ENCODE results near the gene DAB1.
"Not testable (repeated sequence)": the region's sequence is repeated elsewhere in the genome, so short reads cannot be mapped to it uniquely, and the experiment has no call there.

The DAB1 gene

DNA sequence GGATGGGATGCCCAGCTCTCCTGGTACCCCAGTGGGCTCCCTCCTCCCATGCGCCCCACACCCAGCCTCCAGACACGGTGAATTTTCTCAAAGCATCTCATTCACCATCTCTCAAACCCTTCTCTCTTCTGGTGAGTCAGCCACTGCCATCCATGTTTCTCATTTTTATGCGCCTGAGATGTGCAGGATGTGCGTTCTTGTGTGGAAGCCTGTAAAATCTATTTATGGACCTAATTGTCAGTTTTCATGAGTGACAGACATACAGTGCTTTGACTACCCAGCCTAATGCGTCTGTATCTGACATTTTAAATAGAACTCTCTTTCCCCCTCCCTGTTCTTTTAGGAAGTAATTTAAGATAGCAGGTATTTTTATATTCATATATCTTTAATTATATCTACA is 158.8 kb downstream of the DAB1 start:
- no peak for DNase-seq

DNA sequence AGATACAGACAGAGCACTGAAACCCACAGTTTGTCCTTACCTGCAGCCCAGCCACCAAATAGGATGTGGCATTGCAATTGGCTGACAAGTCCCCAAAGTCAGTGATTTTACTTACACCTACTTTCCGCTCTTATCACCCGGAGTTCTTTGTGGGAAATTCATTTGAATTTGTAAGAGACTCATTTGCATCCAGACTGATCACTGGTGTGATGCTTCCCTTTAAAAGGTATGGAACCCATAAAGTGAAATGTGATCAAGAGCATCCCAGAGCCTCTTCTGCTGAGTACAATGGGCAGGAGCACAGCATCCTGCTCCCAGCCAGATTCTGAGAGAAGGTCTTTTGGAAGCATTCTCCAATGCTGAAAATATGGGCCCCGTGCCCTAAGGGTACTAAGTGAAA is 161.4 kb downstream of the DAB1 start:
- no peak for DNase-seq

DNA sequence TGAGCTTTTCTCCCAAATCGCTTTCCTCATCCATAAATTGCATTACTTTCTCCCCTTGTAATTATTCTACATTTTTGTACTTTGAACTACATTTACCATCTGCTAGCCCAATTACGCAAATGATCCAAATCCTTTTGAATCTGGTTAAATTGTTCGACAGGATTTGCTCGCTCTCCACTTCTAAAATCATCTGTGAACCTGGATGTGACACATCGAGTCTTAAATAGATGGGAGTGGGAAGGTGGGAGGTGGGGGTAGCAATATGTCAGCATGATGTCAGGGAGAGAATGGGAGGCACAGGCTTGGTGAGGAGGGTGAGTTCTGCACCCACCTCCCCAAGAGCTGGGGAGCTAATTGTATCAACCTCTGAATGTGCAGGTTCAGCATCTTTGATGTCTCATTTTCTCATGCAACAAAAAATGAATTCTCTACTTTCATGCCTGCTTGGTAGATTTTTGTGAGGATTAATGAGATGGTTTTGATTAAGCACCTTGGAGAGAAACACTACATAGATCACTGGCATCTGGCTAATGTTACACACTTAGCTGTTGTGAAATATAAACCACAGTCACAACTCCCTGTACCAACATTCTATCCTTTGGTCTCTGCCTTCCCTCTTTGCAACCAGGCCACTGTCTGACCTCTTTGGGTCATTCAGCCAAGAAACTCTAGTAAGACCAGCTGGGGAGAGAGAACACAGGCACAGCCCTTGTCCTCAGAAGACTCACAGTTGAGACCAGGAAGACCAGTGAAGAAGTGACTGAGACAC is 165.1 kb downstream of the DAB1 start:
- no peak for DNase-seq

DNA sequence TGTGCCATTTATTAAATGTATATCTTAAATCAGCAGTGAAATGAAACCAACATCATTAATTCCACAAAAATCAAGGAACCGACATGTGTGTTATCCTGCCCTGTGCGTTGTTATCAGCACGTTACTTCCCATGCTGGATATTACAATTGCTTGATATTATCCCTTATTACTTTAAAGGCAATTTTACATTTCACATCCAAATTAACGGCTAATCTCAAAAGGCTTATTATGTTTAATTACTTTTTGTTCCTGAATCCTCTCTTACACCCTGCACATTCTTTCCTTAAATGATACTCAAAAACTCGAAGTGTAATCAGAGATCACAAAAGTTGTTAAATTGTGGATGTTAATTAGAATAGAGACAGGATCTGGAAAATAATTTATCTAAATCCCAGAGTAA is 167.9 kb downstream of the DAB1 start:
- no peak for DNase-seq

DNA sequence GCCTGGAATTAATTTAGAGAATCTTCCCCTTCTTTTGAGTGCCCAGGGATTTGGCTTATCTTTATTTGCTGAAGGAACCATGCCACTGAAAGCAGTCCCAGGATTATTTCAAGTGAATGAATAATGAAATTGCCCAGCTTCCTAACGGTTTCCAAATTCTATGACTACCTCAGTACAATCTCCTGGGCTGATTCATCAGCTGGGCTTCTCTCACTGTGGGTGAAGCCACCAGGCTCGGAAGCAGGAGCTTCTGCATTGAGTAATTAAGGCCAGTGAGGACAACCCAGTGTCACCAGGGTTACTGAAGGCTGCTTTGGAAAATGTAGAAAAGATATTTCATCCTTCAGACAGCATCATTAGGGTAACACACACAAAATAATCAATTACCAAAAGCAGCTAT is 169.8 kb downstream of the DAB1 start:
- no peak for DNase-seq

DNA sequence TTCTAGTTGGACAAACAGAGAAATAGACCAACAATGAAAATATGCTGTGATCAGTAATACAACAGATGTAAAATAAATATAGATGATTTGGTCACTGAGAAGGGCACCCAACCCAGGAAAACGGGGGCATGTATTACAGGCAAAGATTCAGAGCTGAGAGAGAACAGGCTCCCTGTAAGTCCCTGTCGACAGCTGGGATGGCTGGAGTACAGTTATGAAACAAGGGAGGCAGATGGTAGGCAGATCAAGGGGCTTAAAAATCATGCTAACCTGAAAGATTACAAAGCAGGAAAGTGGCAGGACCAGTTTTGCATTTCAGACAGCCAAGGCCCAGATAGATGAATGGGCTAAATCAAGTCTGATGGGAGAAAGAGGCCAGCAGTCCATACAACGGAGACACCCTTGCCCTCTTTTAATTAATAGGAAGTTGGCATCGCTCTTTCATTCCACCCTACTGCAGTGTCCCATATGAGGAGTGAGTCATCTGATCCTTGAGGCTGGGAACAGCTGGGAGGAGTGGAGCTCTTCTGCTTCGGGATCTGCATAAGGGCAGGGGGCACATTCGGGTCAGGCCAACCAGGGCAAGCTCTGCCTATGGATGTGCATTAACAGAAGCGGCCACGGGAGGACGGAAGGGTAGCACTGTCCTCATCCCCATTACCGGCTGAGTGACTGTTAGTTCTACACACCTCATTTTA is 171.1 kb downstream of the DAB1 start:
- no peak for DNase-seq

DNA sequence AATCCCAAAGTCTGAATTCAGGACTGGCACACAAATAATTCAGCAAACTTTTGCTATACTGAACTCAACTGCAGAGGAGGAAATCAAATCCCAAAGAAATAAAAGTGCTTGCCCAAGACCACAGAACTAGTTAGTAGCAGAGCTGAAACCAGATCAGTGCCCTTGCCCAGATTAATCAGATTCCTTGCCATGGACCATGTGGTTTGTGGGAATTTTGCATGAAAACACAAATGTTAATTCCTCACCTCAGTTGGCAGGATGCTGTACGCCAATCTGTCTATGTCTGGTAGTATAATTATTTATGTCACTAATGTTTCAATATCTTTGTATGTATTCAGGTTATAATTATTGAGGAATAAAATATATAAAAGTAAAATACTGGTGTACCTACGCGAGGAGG is 173.8 kb downstream of the DAB1 start:
- no peak for DNase-seq

DNA sequence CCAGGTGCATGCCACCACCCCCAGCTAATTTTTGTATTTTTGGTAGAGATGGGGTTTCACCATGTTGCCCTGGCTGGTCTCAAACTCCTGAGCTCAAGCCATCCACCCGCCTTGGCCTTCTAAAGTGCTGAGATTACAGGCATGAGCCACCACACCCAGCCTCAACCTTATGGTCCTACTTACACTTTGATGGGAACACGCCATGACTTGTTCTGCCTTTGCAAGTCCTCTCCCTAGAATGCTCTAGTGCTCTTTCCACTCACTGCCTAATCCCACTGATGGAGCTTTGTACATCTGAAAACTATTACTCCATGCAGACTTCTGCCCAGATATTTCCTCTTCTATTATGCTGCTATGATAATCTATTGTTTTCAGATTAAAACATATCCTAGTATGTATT is 174.3 kb downstream of the DAB1 start:
- no peak for DNase-seq

DNA sequence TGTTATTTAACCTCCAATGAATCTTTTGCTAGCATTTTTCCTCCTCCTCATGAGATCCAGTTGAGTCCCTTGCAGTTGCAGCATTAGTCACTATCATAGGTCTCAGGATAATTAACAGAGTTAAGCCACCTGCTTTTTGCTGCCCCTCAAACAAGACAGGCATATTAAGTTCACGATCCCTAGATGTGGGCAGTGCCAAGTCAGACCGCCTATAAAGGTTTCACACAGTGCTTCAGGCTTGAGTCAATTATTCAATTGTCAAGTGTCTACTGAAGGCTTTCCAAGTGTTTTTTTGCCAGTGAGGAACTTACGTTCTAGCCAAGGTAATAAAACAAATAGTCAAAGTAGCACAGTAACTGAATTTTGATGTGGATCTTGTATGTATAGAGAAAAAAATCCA is 175.0 kb downstream of the DAB1 start:
- no peak for DNase-seq

DNA sequence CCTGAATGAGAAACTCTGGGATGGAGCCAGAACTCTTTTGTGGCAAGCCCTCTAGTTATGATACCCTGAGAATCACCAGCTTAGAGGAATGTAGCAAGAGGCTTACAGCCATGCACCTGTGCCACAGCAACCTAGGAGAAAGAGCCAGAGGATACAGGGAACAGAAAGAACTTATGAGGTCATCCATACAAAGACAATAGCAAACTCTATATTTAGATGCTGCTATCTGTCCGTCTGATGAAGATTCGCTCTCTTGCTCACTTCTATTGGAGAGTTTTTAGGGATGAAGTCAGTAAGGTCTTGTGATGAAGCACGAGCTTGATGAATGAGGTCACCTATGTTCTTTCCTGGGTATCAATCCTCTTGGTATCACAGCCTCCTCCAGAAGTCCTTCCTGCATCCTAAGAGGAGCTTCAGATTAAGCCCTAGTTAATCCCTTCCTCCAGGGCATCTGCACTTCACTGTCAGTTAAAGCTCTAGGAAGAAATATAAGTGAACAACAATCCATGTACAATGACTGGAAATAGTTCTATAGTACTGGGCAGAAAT is 185.6 kb downstream of the DAB1 start:
- no peak for DNase-seq

DNA sequence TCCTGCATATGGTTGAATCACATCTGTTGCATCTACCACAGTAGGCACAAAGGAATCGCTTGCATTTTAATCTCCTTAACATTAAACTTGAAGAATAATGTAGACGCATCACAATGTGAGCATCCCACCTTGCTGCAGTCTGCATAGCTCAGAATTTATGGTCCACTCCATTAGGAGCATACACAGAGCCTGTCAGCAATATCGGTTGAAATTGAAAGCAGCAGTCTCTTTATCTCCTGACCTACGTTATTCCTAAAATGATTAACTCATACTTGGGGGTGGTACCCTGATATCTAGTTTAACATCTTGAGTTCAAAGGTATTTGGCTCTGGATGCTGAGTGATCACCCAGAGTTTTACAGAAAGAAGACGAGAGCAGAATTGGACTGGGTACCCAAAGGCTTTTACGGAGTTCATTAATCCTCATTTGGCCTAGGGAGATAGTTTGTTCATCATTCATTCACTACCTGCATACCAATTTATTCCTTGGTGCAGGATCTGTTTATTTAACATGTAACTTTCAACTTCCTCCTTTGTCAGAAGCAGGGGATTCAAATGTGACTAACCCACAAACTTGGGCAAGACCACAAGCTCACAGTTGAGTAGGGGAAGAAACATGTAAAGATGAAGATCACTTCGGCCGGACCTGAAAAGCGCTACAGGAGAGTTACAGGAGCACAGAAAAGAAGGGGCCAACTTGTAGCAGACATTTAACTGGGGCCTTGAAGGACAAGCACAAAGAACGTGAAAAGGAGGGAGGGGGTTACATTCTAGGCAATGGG is 187.9 kb downstream of the DAB1 start:
- no peak for DNase-seq

DNA sequence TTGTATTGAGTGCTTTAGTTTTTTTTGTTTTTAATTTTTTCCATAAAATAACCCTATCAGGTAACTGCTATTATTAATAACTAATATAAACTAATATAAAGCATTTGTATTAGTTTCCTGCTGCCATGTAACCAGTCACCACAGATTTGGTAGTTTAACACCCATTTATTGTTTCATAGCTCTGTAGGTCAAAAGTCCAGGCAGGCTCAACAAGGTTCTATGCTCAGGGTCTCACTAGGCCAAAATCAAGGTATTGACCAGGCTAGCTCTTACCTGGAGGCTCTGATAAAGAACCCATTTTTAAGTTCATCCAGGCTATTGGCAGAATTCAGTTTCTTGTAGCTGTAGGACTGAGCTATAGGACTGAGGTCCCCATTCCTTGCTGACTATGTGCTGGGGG is 189.4 kb downstream of the DAB1 start:
- DNase-seq = no peak

DNA sequence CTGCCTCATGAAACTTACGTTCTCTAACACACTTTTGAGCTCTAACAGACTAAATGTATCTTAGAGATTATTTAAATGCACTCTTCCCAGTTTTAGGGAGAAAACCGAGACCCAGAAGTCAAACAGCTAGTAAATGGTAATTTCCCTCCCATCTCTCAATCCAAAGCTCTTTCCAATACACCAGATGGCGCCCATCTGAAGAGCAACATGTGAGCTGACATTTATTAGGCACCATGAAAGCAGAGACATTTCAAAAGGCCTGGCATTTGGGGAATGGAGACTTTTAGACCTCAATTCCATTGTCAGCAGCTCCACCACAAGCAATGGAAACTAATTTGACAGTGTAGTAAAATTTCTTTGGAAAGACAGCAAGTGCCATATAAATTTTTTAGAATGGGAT is 191.4 kb downstream of the DAB1 start:
- no peak for DNase-seq

DNA sequence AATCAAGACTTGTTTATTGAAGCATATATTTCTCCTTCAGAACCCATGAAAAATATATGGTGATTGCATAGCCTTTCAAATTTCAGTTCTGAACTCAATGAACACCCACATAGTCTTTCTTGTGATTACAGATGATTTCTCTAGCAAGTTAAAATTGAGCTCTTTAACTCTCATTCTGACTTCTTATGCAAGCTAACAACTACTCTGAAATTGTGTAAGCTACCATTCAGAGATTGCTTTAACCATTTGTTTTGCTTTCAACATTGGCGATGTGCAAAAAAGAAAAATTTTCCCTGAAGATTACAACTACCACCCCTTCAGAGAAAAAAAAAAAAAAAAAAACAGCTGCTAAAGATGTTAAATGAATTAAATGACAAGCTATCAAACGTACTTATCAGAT is 193.9 kb downstream of the DAB1 start:
- no peak for DNase-seq

DNA sequence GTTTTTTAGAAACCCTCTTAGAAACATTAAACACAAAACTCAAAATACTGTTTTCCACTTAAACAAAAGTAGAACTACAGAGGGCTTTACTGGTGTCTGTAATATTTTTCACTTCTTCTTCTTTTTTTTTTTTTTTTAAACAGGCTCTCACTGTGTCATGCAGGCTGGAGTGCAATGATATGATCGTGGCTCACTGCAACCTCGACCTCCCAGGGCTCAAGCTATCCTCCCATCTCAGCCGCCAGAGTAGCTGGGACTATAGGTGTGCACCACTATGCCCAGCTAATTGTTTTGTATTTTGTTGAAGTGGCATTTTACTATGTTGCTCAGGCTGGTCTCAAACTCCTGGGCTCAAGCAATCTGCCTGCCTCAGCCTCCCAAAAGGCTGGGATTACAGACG is 194.8 kb downstream of the DAB1 start:
- no peak for DNase-seq

DNA sequence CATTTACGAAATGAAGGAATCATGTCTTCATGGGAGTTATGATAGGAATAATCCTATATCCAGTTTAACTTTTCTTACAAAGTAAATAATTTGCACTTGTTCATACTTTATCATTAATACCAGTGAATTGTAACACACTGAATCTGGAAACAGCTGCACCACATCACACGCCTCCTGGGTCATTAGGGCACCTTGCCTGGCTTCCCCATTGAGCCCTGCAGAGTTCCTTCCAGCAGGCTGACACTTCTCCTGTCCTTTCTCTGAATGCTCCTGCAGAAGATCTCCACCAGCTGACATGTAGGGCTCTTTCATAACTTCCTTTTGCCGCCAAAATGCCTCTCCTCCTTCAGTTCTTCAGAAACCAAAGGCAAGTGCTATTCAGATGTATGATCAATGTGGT is 201.1 kb downstream of the DAB1 start:
- no peak for DNase-seq

DNA sequence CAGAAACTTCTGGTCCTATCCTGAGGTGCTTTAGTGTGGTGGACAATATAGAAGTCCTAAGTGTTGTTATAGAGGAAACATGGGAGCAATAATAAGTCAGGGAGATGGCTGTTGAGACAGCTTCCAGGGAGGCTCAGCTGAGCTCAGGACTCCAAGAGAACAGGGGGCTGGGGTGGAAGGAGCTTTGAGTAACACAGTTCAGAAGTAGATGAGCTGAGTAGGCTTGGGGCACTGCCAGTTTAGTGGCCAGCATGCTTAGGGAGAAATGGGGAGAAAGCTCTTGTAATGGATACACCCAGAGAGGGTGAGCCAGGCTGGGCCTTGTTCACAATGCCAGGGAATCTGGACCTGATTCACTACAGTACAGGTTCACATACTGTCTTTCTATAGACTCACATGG is 201.6 kb downstream of the DAB1 start:
- DNase-seq = no peak

DNA sequence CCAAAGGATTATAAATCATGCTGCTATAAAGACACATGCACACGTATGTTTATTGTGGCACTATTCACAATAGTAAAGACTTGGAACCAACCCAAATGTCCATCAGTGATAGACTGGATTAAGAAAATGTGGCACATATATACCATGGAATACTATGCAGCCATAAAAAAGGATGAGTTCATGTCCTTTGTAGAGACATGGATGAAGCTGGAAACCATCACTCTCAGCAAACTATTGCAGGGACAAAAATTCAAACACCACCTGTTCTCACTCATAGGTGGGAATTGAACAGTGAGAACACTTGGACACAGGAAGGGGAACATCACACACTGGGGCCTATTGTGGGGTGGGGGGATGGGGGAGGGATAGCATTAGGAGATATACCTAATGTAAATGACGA is 203.0 kb downstream of the DAB1 start:
- not testable (repeated sequence) for DNase-seq

DNA sequence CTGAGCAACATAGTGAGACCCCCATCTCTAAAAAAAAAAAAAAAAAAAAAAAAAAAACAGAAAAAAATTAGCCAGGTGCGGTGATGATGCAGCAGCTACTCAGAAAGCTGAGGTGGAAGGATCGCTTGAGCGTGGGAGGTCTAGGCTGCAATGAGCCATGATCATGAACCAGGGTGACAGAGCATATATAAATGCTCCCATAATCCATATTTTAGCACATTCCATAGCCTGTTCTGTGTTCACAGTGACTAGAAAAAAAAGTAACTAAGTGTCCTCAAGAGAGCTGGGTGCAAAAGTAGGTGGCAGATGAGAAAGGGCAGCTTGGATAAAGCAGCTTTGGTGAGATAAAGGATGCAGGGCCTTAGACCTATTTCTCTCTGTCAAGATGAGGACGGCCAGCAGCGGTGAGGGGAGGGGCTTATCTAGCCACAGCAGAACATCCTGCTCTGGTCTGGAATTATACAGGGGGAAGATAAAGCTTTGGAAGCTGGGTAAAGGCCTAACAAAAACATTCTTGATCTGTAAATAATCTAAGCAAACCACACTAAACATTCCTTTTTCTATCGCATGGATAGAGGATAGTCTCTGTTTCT is 205.3 kb downstream of the DAB1 start:
- DNase-seq = no peak

DNA sequence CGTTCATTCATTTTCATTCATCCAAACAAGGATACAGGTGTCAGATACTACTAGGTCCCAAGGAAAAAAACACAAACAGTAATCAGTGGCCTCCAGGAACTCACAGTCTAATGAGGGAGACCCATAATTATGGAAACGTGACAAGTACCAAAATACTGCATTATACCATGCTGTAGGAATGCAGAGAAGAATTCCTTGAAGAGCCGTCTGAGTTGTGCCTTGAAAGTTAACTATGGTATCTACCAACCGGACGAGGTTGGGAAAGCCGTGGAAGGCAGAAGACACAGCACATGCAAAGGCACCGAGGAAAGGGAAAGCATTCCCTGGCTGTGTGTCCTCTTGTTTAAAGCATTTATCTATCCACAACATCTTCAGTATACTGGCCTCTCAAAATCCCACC is 206.0 kb downstream of the DAB1 start:
- no peak for DNase-seq

DNA sequence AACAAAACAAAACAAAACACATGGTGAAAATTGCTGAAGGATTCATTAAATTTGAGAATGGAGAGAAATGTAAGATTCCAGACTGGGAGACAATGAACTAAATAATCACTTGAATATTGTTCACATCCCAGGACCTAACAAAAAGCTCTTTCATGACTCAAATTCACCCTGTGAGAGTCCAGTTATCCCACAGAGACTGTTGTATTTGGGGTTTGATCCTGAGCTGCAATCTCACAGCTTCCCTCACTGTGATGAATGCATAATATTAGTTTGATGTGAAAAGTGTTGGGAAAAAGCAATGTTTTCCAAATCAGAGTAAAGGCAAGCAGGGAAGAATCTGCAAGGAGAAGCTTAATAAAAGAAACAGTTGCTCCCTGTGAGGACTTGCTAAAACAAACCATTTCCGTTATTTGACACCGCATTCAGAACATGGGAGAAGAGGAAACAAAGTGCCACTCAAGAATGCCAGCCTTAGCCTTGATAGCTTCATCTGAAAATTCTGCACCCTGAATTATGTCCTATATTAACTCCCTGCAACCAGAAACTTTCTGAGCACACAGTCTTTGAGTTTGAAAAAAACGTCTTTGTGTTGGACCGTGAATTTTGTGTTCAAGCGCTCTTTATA is 208.8 kb downstream of the DAB1 start:
- no peak for DNase-seq

DNA sequence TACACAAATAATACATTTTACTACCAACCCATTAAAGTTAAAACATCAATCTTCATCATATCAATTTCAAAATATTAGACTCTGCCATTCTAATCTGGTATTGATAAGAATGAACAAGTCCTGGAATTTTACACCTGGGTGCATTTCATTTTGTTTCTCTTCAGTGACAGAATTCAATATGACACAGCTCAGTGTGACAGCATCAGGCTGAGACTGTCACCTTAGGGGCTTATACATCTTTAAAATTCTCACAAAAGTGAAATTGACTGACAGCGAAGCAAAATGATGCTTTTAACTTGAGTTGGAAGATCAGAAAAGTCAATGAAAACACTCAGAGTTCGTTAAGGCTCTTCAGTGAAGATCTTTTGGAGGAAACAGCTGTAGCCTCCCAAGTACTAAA is 213.0 kb downstream of the DAB1 start:
- no peak for DNase-seq

DNA sequence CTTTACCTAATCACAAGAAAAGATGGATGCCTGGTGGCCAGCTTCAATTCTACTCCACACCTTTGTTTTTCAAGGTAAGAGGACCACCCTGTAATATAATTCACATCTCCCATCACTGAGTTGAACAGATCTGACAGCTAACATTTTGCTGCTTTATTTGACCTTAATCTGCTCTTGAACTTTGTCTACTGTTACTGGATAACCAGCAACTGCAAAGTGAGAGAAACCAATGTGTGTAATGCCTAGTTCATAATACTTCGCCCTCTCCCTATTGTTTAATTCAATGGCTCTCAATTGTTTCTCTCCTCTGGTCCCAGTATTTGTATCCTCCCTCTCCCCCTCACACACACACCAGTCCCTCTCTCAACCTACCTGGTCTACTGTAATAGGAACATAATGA is 214.4 kb downstream of the DAB1 start:
- no peak for DNase-seq

Measured in activated T-cell treated with anti-CD3 and anti-CD28 coated beads for 4 hours (primary cell).